GM21515 (cell line): ENCODE results near the gene PPP1R12C.

Experiments
- ATAC-seq: cut with Tn5 transposase; IDR thresholded peaks from one replicate; pipeline ENCODE4 v1.9.1; 2021; ENCODE audit not compliant: unreplicated experiment

The PPP1R12C gene

DNA sequence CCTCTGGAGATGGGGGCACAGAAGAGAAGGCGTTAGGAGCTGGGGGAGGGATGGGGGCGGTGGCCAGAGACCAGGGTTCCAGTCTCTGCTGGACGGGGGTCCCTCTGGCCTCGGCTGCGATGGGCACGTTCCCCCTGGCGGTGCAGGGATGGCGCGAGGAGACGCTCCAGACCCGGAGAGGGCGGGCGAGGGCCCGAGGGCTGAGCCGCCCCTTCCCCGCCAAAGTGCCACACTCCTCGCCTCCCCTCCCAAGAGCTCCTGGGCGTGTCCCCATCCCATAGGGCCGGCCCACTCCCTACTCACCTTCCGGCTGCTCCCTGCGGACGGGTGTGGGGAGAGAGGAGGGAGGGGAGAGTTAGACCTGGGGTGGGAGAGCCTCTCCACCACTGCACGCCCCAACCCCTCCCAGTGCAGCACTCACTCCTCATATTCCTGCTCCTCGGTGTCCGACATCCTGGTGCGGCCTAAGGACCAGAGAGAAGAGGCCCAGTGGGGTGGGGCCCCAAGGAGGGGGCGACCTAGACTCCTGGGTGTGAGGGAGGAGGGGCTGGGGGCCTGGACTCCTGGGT lies 29.4 kb upstream of the PPP1R12C start:
- no peak for ATAC-seq

DNA sequence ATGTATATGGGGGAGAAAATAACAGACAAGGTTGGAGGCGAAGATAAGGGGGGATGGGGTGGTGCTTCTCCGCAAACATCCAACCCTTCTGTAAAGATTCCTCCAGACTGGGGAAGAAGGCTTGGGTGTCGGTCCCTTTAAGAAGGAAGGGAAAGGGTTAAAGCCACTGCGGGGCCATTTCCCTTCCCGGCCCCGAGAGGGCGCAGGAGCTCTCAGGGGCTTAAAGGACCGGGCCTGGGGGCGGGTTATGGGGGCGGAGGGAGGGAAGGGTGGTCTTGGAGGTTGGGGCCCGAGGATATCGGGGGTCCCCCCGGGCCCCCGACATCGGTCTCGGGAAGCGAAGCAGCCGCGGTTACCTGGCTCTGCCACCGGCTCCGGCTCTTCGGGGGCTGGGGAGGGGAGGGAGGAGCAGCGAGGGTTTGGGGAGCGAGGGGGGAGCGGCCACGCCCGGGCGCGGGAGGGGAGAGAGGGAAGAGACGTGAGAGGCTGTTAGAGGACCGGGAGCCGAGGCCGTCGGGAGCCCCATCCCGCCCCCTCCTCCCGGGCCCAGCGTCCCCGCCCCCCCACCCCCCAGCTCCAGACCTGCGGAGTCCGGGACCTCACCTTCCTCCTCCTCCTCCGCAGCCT lies 28.8 kb upstream of the PPP1R12C start:
- no peak for ATAC-seq

DNA sequence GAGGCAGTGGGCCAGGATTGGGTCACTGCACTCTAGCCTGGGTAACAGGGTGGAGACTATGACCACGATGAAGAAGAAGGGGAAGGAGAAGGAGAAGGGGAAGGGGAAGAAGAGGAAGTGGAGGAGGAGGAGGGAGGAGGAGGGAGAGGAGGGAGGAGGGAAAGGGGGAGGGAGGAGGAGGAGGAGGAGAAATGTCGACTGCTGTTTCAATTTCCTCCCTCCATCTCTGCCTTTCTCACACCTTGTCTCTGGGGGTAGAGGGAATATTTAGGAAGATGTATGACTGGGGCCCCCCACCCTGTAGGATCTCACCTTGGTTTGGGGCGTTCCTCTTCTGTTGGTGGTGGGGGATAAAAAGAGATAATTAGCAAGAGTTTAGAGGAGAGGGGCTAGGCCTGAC lies 27.8 kb upstream of the PPP1R12C start:
- ATAC-seq, result no peak

DNA sequence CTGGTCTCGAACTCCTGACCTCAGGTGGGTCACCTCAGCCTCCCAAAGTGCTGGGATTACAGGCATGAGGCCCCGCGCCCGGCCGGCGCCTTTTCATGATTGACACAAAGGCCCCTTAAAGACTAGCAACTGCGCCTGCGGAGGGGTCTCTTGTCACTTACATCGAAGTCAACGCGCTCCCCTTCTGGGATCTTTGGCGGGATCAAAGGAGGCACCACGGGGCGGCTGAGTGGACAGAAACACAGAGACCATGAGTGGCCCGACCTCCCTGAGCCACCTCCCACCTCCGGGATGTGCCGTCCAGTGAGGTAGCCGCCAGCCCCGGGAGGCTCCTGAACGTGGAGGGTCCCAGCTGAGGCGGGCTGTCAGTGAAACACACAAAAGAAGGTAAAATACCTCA lies 24.3 kb upstream of the PPP1R12C start:
- ATAC-seq, result no peak

DNA sequence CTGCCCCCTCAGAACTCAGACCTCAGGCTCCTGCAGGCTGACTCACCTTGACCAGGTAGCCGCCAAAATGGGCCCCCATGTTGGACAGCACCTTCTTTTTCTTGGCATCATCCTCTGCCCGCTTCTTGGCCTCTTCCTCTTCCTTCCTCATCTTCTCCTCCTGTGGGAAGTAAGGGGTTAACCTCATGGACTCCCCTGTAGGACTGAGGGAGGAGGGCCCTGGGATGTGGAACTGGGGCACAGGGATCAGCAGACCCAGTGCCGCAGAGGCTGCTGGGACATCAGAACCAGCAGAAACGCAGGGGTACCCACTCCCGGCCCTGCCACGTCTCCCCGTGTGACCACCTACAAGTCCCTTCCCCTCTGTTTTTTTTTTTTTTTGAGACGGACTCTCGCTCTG lies 20.5 kb upstream of the PPP1R12C start:
- no peak for ATAC-seq

- ATAC-seq, result no peak
Observed at GRCh38 chr19:55136399-55137102, 19.1 kb upstream of the PPP1R12C start.

DNA sequence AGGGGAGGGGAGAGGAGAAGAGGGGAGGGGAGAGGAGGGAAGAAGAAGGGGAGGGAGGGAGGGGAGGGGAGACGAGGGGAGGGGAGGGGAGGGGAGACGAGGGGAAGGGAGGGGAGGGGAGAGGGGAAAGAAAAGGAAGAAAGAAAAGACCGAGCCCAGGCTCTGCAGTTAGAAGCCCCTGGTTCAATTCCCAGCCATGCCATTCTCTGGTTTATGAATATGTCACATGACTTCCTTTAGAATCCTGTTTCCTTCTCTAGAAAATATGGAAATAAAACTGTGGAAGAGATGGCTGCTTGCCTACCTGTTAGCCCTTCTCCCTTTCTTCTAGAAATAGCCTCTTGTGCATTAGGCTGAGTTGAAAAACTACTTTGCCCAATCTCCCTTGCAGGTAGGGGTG lies 17.3 kb upstream of the PPP1R12C start:
- ATAC-seq, result no peak

DNA sequence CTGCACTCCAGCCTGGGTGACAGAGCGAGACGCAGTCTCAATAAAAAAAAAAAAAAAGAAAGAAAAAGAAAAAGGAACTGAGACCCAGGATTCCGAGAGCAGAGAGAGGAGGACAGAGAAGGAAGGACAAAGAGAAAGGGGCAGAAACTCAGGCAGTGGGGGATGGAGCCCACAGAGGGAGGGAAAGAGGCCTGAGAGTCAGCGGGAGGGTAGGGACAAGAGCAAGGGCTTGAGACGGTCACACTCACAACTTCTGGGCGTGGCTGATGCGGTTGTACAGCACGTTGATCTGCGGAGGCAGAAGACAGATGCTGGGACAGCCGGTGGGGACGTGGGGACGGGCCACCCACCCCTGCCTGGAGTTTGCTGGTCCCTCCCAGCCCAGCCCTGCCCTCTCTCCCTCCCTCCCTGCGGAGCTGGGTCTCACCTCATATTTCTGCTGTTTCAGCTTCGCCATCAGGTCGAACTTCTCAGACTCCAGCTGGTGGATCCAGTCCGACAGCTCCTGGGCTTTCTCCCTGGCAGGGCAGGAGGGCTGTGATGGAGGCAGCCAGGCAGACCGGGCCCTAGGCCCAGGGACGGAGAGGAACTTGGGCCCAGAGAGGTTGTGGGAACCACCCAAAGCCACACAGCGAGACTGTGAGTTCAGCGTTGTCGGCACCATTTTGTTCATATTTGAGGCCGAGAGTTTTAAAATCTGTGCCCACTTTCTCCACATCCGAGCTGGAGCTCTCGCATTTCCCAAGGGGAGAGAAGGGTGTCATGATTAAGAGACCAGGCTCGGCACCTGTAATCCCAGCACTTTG lies 16.4 kb upstream of the PPP1R12C start:
- no peak for ATAC-seq

- no peak for ATAC-seq
Observed at GRCh38 chr19:55132453-55133129, 15.2 kb upstream of the PPP1R12C start.

- no peak for ATAC-seq
Observed at GRCh38 chr19:55131421-55131820, 14.0 kb upstream of the PPP1R12C start.

DNA sequence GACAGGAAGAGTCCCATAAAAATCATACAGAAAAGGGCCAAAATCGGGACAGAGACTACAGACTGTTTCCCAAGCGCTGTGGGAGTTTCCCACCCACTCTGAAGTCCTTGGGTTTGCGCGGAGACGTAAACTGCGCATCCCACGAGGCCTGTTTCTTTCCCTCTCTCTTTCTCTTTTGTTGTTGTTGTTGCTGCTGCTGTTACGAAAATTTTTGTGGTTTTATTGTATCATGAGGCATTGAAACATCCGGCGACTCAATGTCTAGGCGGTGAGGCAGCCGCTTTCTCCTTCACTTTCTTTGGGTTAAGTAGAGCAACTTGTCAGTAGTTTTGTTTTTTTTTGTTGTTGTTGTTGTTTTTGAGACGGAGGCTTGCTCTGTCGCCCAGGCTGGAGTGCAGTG lies 1.6 kb upstream of the PPP1R12C start:
- no peak for ATAC-seq

- ATAC-seq, result no peak
Observed at GRCh38 chr19:55118401-55118991, 1.1 kb upstream of the PPP1R12C start.

DNA sequence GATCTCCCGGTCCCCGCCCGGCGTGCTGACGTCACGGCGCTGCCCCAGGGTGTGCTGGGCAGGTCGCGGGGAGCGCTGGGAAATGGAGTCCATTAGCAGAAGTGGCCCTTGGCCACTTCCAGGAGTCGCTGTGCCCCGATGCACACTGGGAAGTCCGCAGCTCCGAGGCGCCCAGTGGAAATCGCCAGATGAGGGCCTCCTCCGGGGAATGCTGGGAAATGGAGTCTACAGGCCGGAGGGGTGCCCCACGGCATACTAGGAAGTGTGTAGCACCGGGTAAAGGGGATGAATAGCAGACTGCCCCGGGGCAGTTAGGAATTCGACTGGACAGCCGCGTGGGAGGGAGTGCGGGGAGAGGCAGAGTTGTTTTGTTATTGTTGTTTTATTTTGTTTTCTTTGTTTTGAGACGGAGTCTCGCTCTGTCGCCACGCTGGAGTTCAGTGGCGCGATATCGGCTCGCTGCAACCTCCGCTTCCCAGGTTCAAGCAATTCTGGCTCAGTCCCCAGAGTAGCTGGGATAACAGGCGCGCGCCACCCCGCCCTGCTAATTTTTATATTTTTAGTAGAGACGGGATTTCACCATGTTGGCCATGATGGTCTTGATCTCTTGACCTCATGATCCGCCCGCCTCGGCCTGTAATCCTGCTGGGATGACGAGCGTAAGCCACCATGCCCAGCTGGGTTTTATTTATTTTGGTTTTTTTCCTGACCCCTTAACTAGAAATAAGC lies 390 bp upstream of the PPP1R12C start:
- ATAC-seq, result peak; percentile 74

GRCh38 chr19:55116232-55116858 lies 1.1 kb downstream of the PPP1R12C start:
- ATAC-seq, result no peak

DNA sequence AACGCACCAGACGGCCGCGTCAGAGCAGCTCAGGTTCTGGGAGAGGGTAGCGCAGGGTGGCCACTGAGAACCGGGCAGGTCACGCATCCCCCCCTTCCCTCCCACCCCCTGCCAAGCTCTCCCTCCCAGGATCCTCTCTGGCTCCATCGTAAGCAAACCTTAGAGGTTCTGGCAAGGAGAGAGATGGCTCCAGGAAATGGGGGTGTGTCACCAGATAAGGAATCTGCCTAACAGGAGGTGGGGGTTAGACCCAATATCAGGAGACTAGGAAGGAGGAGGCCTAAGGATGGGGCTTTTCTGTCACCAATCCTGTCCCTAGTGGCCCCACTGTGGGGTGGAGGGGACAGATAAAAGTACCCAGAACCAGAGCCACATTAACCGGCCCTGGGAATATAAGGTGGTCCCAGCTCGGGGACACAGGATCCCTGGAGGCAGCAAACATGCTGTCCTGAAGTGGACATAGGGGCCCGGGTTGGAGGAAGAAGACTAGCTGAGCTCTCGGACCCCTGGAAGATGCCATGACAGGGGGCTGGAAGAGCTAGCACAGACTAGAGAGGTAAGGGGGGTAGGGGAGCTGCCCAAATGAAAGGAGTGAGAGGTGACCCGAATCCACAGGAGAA lies 1.9 kb downstream of the PPP1R12C start:
- ATAC-seq, result no peak

GRCh38 chr19:55114566-55115145 lies 2.8 kb downstream of the PPP1R12C start:
- no peak for ATAC-seq

GRCh38 chr19:55113570-55114039 lies 3.8 kb downstream of the PPP1R12C start:
- ATAC-seq, result no peak

GRCh38 chr19:55112777-55113569 lies 4.5 kb downstream of the PPP1R12C start:
- no peak for ATAC-seq
